SJCRH30 (cell line): ENCODE results near the gene GDAP2. TPM values are rescaled to one million over a fixed set of nuclear protein-coding genes. Genes with fewer than 3 reads are reported as not detected.
"Not testable (repeated sequence)": the region's sequence is repeated elsewhere in the genome, so short reads cannot be mapped to it uniquely, and the experiment has no call there.

Experiments
- DNase-seq, 2 experiments: peaks; one replicate each; pipeline ENCODE4 v3.0.0-alpha.2; 2015 to 2020
- H3K27ac ChIP-seq: fragments of 250-450 bp; sonication (Bioruptor Pico); 2 replicates; pipeline ENCODE4 v1.5.1; 2020; ENCODE audit warnings: mild to moderate bottlenecking, moderate library complexity
- H3K27me3 ChIP-seq: fragments of 250-450 bp; sonication (Bioruptor Pico); 2 replicates; pipeline ENCODE4 v1.5.1; 2020; ENCODE audit warnings: mild to moderate bottlenecking, moderate library complexity
- H3K36me3 ChIP-seq: fragments of 250-450 bp; sonication (Bioruptor Pico); 2 replicates; pipeline ENCODE4 v1.5.1; 2020; ENCODE audit warnings: mild to moderate bottlenecking, moderate library complexity
- H3K4me1 ChIP-seq: fragments of 250-450 bp; sonication (Bioruptor Pico); 2 replicates; pipeline ENCODE4 v1.5.1; 2020; ENCODE audit warnings: mild to moderate bottlenecking, moderate library complexity
- H3K4me3 ChIP-seq: fragments of 250-450 bp; sonication (Bioruptor Pico); 2 replicates; pipeline ENCODE4 v1.5.1; 2020; ENCODE audit warnings: mild to moderate bottlenecking, moderate library complexity
- H3K9me3 ChIP-seq: fragments of 250-450 bp; sonication (Bioruptor Pico); replicated peaks from 2 replicates; pipeline ENCODE4 v1.5.1; 2020; ENCODE audit warnings: mild to moderate bottlenecking, moderate library complexity
- total RNA-seq: library from RNA; depleted of rRNA; stranded (reverse); fragments of >200 nt; shearing (Covaris generic); gene quantifications from 2 replicates; pipeline ENCODE4 v1.2.3, GENCODE V29; 2014

Gene GDAP2
- total RNA-seq, 1 experiment from 2014 or later, result 34.6 TPM

- Histone ChIP-seq H3K27ac (no peak overlapping the region), H3K4me1 (0 out of 2 replicates have a peak, but pooled peaks cover 3% of the 10 kb centered on the region), H3K27me3 (no peaks in the 10 kb centered on the region), H3K36me3 (no peaks in the 10 kb centered on the region), H3K9me3 (no peaks in the 10 kb centered on the region), H3K4me3 (no peak overlapping the region)
- DNase-seq, result no peak
Observed at GRCh38 chr1:117925981-117926380, 3.4 kb downstream of the GDAP2 start.

- DNase-seq, H3K4me3 ChIP-seq, H3K9me3 ChIP-seq, H3K27me3 ChIP-seq, H3K27ac ChIP-seq, H3K4me1 ChIP-seq: not testable (repeated sequence)
- H3K36me3 ChIP-seq, result peaks cover 15% of the 10 kb centered on the region
Observed at GRCh38 chr1:117922717-117923116, 6.7 kb downstream of the GDAP2 start.

DNA sequence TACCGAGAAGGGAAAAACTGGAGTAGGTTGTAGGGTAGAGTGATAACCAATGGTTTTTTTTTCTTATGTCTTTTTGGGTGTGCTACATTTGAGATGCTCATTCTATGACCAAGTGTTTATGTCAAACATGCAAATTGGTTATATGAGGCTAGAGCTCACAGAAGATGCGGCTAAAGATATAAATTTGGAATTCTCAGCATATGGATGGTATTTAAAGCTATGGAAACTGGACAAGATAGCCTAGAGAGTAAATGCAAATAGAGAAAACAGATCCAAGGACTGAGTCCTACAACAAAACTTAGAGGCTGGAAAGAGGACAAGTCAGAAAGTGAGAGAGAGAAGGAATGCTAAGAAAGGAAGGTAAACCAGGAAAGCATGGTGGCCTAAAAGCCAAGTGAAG lies 7.4 kb downstream of the GDAP2 start:
- H3K9me3 ChIP-seq, result 0 out of 2 replicates have a peak, but pooled peaks cover 3% of the 10 kb centered on the region
- no peak for DNase-seq

GRCh38 chr1:117919376-117919775 lies 10.0 kb downstream of the GDAP2 start:
- no peak for DNase-seq
- peaks cover 3% of the 10 kb centered on the region; the same call in 1 of the 2 replicates for H3K9me3 ChIP-seq
- H3K27me3 ChIP-seq, result no peaks in the 10 kb centered on the region
- H3K27ac ChIP-seq, result no peak overlapping the region
- H3K4me3 ChIP-seq, result no peak overlapping the region
- no peaks in the 10 kb centered on the region for H3K4me1 ChIP-seq
- peaks cover 40% of the 10 kb centered on the region for H3K36me3 ChIP-seq

More for the DNA sequence above, 7.4 kb downstream of the GDAP2 start:
- Histone ChIP-seq H3K4me1 (no peaks in the 10 kb centered on the region), H3K27ac (no peak overlapping the region), H3K27me3 (no peaks in the 10 kb centered on the region), H3K36me3 (peaks cover 23% of the 10 kb centered on the region), H3K4me3 (no peak overlapping the region)

DNA sequence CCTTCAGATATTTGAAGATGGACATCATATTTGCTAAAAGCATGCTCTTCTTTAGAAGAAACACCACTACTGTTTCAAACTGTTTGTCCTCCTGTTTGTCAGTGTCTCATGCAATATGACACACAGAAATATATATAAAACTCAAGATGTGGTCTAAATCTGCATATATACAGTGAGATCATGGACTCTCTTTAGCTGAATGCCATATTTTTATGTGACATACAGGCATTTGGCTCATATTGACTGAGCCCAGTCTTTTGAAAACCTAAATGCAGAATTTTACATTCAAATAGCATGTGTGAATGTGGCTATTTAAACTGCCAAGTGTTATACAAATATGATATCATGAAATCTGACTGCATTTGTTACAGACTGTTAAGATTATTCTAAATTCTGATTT lies 18.4 kb downstream of the GDAP2 start:
- no peak overlapping the region for H3K27ac ChIP-seq
- no peaks in the 10 kb centered on the region; the same call in 1 of the 2 replicates for H3K9me3 ChIP-seq
- no peak for DNase-seq
- H3K36me3 ChIP-seq, result peaks cover 54% of the 10 kb centered on the region
- H3K27me3 ChIP-seq, result no peaks in the 10 kb centered on the region
- no peak overlapping the region for H3K4me3 ChIP-seq
- H3K4me1 ChIP-seq, result no peaks in the 10 kb centered on the region

DNA sequence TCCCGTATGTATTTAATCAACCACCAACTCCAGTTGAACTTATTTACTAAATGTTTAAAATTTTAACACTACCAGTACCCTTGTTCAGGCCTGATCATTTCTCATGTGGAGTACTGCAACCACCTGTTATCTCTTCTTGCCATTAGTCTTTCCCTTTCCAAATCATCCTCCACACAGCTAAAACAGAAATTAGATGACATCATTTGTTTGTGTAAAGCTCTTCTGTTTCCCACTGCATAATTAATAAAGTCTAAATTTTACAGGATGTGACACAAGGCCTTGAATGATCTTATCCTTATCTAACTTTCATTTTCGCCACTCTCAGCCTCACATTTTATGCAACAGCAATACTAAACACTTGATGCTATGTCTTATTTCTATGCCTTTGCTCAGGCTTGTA lies 24.4 kb downstream of the GDAP2 start:
- Histone ChIP-seq H3K27ac (no peak overlapping the region), H3K9me3 (no peaks in the 10 kb centered on the region), H3K27me3 (no peaks in the 10 kb centered on the region), H3K4me1 (no peaks in the 10 kb centered on the region), H3K36me3 (peaks cover 53% of the 10 kb centered on the region), H3K4me3 (no peak overlapping the region)
- DNase-seq, result no peak

- Histone ChIP-seq H3K4me1 (no peaks in the 10 kb centered on the region), H3K36me3 (peaks cover 48% of the 10 kb centered on the region), H3K27ac (no peak overlapping the region), H3K4me3 (no peak overlapping the region), H3K27me3 (no peaks in the 10 kb centered on the region), H3K9me3 (no peaks in the 10 kb centered on the region)
- DNase-seq, result no peak
Observed at GRCh38 chr1:117904485-117904884, 24.9 kb downstream of the GDAP2 start.

DNA sequence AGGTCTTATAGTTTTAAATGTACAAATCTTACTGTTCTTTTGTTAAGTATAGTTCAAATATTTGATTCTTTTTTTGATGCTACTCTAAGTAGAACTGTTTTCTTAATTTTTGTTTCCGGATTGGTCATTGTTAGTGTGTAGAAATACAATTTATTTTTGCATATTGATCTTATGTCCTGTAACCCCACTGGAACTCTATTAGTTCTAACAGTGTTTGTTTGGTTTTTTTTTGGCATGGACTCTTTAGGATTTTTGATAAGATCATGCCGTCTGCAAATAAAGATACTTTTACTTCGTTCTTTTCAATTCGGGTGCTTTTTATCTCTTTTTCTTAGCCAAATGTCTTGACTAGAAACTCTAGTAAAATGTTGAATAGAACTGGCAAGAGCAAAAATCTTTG lies 26.5 kb downstream of the GDAP2 start:
- Histone ChIP-seq H3K27me3 (no peaks in the 10 kb centered on the region), H3K4me3 (no peak overlapping the region), H3K27ac (no peak overlapping the region), H3K36me3 (peaks cover 49% of the 10 kb centered on the region), H3K4me1 (no peaks in the 10 kb centered on the region), H3K9me3 (no peaks in the 10 kb centered on the region)
- no peak for DNase-seq

DNA sequence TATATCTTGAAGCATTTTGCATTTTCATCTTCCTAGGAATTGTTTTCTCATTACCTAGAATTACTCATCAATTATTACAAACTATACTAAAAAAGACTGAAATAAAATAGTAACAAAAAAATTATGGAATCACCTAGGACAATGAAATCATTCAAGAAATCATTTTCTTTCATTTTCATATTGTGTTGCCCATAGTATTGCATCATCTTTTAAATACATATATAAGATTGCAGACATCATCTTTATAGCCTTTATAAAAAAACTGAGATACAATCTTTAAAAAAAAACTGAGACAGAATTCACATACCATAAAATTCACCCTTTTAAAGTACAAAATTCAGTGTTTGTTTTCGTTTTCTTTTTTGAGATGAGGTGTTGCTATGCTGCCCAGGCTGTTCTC lies 29.6 kb downstream of the GDAP2 start:
- no peaks in the 10 kb centered on the region for H3K27me3 ChIP-seq
- H3K27ac ChIP-seq, result no peak overlapping the region
- peaks cover 55% of the 10 kb centered on the region for H3K36me3 ChIP-seq
- no peak overlapping the region for H3K4me3 ChIP-seq
- peaks cover 4% of the 10 kb centered on the region; the same call in 1 of the 2 replicates for H3K4me1 ChIP-seq
- no peak for DNase-seq
- no peaks in the 10 kb centered on the region for H3K9me3 ChIP-seq

DNA sequence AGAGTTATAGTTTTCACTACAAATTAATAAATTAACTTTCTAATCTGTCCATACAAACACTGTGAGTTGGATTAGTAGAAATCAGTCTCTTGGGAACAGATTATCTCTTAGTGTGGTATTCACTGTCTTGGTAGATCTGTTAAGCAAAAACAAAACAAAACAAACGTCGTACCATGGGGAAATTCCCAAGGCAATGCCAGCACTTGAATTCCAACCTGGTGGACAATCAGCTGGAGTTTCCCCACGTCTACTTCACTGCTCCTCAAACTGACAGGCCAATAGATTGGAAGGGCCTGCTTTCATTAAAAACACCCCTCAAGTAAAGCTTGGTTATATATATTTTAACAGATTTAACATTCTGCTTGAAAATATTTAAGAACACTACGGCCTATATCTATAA lies 31.9 kb downstream of the GDAP2 start:
- Histone ChIP-seq H3K27me3 (no peaks in the 10 kb centered on the region), H3K4me3 (no peak overlapping the region), H3K9me3 (no peaks in the 10 kb centered on the region), H3K27ac (no peak overlapping the region), H3K36me3 (peaks cover 52% of the 10 kb centered on the region), H3K4me1 (peaks cover 4% of the 10 kb centered on the region; the same call in 1 of the 2 replicates)
- no peak for DNase-seq

DNA sequence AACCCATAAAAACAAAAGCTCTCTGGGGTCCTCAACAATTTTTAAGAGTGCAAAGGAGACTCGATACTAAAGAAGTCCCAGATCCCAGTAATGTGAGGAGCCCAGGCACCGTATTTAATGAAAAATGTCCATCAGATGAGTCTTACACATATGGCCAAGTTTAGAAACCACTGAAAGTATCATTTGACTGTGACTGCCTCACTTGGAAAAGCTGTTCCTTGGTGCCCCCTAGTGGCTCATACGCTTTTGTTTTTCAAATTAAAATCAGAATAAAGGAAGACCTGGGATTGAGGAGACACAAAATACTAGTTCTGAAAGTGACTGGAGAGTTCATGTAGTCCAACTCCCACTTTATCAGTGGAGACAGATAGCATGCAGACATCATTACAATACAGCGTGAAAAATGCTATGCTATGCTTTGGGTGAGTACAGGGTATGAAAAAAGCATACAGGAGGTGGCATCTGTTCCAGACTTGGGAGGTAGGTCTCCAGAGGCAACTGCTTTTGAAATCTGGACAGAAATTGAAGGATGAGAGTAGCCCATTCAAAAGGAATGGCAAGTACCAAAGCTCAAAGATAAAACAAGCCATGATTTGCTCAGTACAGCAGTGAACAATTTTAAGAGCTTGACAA lies 33.8 kb downstream of the GDAP2 start:
- DNase-seq, result peak; percentile 72 to 86
- Histone ChIP-seq H3K9me3 (no peaks in the 10 kb centered on the region), H3K4me3 (no peak overlapping the region), H3K36me3 (peaks cover 52% of the 10 kb centered on the region), H3K4me1 (peaks cover 4% of the 10 kb centered on the region; the same call in 1 of the 2 replicates), H3K27ac (no peak overlapping the region), H3K27me3 (no peaks in the 10 kb centered on the region)

GRCh38 chr1:117894078-117894477 lies 35.3 kb downstream of the GDAP2 start:
- Histone ChIP-seq H3K9me3 (no peaks in the 10 kb centered on the region), H3K27ac (no peak overlapping the region), H3K36me3 (peaks cover 49% of the 10 kb centered on the region), H3K27me3 (no peaks in the 10 kb centered on the region), H3K4me3 (no peak overlapping the region), H3K4me1 (peaks cover 4% of the 10 kb centered on the region; the same call in 1 of the 2 replicates)
- no peak for DNase-seq

DNA sequence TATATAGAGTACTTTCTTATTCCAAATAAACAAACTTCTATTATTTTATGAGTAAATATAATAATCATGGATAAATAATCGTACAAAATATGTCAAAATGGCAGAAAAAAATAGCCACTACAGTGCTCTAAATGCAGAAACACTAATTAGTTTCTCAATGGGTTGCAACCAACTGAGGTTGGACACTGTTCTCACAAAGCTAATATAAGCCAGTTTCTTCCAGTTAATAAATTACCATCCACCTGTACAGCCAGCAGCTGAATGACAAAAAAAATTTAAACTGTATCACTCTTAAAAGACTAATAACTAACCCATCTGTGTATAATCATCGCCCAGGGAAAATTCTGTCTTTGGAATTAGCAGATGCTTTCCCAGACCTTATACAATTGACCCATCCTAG lies 36.9 kb downstream of the GDAP2 start:
- Histone ChIP-seq H3K27me3 (no peaks in the 10 kb centered on the region), H3K36me3 (peaks cover 42% of the 10 kb centered on the region)
- DNase-seq, result no peak

GRCh38 chr1:117890452-117890851 lies 39.0 kb downstream of the GDAP2 start:
- peaks cover 34% of the 10 kb centered on the region for H3K36me3 ChIP-seq
- H3K4me1 ChIP-seq, result peaks cover 4% of the 10 kb centered on the region; the same call in 1 of the 2 replicates
- H3K27me3 ChIP-seq, result no peaks in the 10 kb centered on the region
- H3K27ac ChIP-seq, result no peak overlapping the region
- H3K4me3 ChIP-seq, result no peak overlapping the region
- DNase-seq, result no peak
- no peaks in the 10 kb centered on the region for H3K9me3 ChIP-seq

More for the DNA sequence above, 36.9 kb downstream of the GDAP2 start:
- H3K9me3 ChIP-seq, result no peaks in the 10 kb centered on the region
- H3K27ac ChIP-seq, result no peak overlapping the region
- no peak overlapping the region for H3K4me3 ChIP-seq
- H3K4me1 ChIP-seq, result peaks cover 4% of the 10 kb centered on the region; the same call in 1 of the 2 replicates

DNA sequence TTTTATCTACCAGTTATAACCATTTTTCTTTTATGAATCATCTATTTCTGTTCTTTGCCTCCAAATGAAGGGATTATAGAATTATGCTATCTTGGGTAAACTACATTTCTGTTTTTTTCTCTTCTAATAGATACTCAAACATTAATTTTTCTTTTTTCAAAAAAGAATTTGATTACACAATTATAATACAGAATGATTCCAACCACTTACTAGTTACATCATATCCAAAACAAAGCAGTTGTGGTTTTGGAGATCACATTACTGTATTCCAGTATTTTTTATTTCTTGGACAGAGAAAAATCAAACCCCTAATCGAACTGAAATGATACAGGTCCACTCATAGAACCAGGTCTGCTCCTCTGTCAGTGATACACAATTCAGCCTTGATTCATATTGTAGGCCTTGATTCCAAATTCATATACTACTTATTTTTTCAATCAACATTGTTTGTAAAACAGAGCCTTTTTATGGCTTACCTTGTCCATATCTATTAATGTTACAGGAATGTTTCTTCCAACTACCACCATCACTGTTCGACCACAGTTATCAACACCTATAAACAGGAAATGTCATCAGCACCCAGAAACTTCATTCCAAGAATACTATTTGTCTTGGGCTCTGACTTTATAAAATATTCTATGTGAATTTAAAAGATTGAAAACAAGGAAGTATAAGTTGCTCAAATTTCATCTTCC lies 43.2 kb downstream of the GDAP2 start:
- Histone ChIP-seq H3K9me3 (no peaks in the 10 kb centered on the region), H3K27me3 (no peaks in the 10 kb centered on the region), H3K4me1 (no peaks in the 10 kb centered on the region), H3K27ac (no peak overlapping the region), H3K4me3 (no peak overlapping the region), H3K36me3 (peaks cover 18% of the 10 kb centered on the region)
- no peak for DNase-seq
